Measurements from ENCODE around the gene SYNGR2.

DNA sequence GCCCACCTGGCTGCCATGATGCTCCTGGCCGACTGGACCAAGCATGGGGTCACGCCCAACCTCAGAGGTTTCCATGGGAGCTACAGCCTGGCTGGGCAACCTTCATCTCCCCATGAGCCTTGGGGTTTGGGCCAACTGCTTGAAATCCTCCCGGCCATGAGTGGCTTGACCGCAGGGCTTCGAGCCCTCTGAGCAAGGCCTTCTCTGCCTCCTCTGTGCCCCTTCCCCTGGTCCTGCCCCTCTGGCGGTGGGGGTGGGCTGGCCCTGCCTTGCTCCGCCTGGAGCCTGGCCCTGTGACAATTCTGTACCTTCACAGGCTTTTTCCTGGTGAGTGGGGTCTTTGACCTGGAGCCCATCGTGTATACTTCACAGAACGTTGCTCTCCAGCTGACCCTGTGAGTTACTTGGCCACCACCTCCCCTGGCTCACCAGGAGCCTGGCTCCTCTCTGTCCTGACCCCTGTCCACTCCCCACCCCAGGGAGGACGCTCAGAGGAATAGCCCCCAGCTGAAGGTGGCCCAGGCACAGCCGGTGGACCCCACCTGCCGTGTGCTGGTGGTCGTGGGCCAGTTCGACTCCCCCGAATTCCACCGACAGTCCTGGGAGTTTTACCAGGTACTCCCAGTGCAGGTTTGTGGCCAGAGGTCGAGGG, 36.9 kb downstream of the SYNGR2 start:
- TF ChIP-seq, protein P1, sequence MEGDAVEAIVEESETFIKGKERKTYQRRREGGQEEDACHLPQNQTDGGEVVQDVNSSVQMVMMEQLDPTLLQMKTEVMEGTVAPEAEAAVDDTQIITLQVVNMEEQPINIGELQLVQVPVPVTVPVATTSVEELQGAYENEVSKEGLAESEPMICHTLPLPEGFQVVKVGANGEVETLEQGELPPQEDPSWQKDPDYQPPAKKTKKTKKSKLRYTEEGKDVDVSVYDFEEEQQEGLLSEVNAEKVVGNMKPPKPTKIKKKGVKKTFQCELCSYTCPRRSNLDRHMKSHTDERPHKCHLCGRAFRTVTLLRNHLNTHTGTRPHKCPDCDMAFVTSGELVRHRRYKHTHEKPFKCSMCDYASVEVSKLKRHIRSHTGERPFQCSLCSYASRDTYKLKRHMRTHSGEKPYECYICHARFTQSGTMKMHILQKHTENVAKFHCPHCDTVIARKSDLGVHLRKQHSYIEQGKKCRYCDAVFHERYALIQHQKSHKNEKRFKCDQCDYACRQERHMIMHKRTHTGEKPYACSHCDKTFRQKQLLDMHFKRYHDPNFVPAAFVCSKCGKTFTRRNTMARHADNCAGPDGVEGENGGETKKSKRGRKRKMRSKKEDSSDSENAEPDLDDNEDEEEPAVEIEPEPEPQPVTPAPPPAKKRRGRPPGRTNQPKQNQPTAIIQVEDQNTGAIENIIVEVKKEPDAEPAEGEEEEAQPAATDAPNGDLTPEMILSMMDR (IDR thresholded peaks at IDR 0.05), result no peak
- TF ChIP-seq POLR2AphosphoS5 (IDR thresholded peaks at IDR 0.05), result no peak

All from upper lobe of left lung (tissue), 4 donors.